ENCODE data around the gene MUSK. TPM values are rescaled to one million over a fixed set of nuclear protein-coding genes. Genes with fewer than 3 reads are reported as not detected.

Gene MUSK
- total and polyA plus RNA-seq, 2 of the 4 experiments (the other 2 are of a cell fraction), result 0.07 to 0.18 TPM

GRCh38 chr9:110712955-110713354 lies 44.4 kb downstream of the MUSK start:
- Histone ChIP-seq H2AK9ac (replicated peaks; ENCODE audit: low read depth, low read length, poor library complexity) (no peak overlapping the region), H3K14ac (replicated peaks; ENCODE audit: low read depth, low read length) (no peak overlapping the region), H3K56ac (ENCODE audit: extremely low read depth, insufficient read depth, low read length) (no peak overlapping the region), H3K9me3 (ENCODE audit: control insufficient read depth, insufficient read depth, low read length) (peaks cover under 1% of the 10 kb centered on the region; the same call in 1 of the 2 replicates), H2BK20ac (ENCODE audit: low read depth, low read length) (no peak overlapping the region), H2AFZ (replicated peaks; ENCODE audit: low read length, poor library complexity) (no peak overlapping the region), H2BK5ac (ENCODE audit: low read depth, low read length, poor library complexity, severe bottlenecking) (no peak overlapping the region), H3K9me1 (ENCODE audit: insufficient read depth, low read length) (no peaks in the 10 kb centered on the region), H4K20me1 (ENCODE audit: insufficient read depth, low read length) (no peaks in the 10 kb centered on the region), H3K4ac (ENCODE audit: low read depth, low read length) (no peak overlapping the region), H2BK15ac (ENCODE audit: low read depth, low read length) (no peak overlapping the region), H3K79me1 (ENCODE audit: low read depth in 1 of 2, low read length in 2 of 2) (no peaks in the 10 kb centered on the region), H3K9ac (ENCODE audit: low read depth, low read length) (no peak overlapping the region), H3K4me3 (ENCODE audit: insufficient read depth, low read depth, low read length) (no peak overlapping the region), H3K4me1 (ENCODE audit: control insufficient read depth, insufficient read depth, low read length) (peaks cover 9% of the 10 kb centered on the region), H3K4me2 (ENCODE audit: low read depth, low read length) (no peak overlapping the region), H3K18ac (ENCODE audit: low read depth, low read length) (peak overlapping the region; percentile 53; the same call in 1 of the 2 replicates), H3K27me3 (ENCODE audit: control insufficient read depth, insufficient read depth, low read length) (no peaks in the 10 kb centered on the region), H4K91ac (ENCODE audit: insufficient read depth, low read depth, low read length) (no peak overlapping the region), H3K23ac (ENCODE audit: low read depth, low read length) (no peak overlapping the region), H4K5ac (ENCODE audit: low read depth, low read length) (peak overlapping the region; percentile 41; the same call in 1 of the 2 replicates), H4K8ac (ENCODE audit: low read depth in 2 of 2, low read length in 2 of 2) (peak overlapping the region in 1 of 2 experiments; percentile 49; a peak in 1 of 4 replicates), H3K27ac (ENCODE audit: insufficient read depth, low read length) (no peak overlapping the region; the same call in 1 of the 2 replicates), H2AK5ac (ENCODE audit: low read depth, low read length) (no peak overlapping the region), H2BK120ac (ENCODE audit: low read depth, low read length) (no peak overlapping the region), H3K36me3 (ENCODE audit: control insufficient read depth, insufficient read depth, low read length) (no peaks in the 10 kb centered on the region)
- ATAC-seq (ENCODE audit: low read depth), result peak; percentile 63
- in situ Hi-C loops (cut with MboI; ENCODE audit: low sequenced_read_pairs), result no loop called here
- dilution Hi-C loops (cut with HindIII; ENCODE audit: low sequenced_read_pairs, unreplicated experiment), result loop anchor here (25.0 kb wide), 1 partner anchor 99 kb away; no protein-coding TSS in a partner anchor
- ChIA-PET POLR2A (ENCODE audit: unreplicated experiment) (no interaction called here), CTCF (no interaction called here)
- peak; percentile 59 for DNase-seq
- intact Hi-C loops (cut with micrococcal nuclease), result no loop called here
- BruUV-seq (replicated peaks), result no TSS peak
- no CpG with 5 or more reads among the region's 1 CpG for WGBS, 2 experiments (ENCODE audit: extremely low coverage in 2 of 2, insufficient read length in 1 of 2)
- no peak for TF ChIP-seq FOS (IDR thresholded peaks at IDR 0.05; ENCODE audit: low read depth, low read length)
- TF ChIP-seq CEBPB (IDR thresholded peaks at IDR 0.05; ENCODE audit: low read depth, low read length), result no peak
- no peak for TF ChIP-seq BHLHE40 (IDR thresholded peaks at IDR 0.05; ENCODE audit: low read depth, low read length)
- TF ChIP-seq ELK1 (IDR thresholded peaks at IDR 0.05; ENCODE audit: borderline replicate concordance, low read depth, low read length), result no peak
- no peak for TF ChIP-seq RCOR1 (IDR thresholded peaks at IDR 0.05; ENCODE audit: insufficient replicate concordance, low read length)
- no peak for TF ChIP-seq CHD1 (IDR thresholded peaks at IDR 0.05; ENCODE audit: low read depth, low read length)
- TF ChIP-seq POLR2A (IDR thresholded peaks at IDR 0.05; ENCODE audit: low read depth, low read length), result no peak
- no peak for TF ChIP-seq MAZ (IDR thresholded peaks at IDR 0.05; ENCODE audit: borderline replicate concordance, low read depth, low read length)
- TF ChIP-seq NFE2L2 (IDR thresholded peaks at IDR 0.05; ENCODE audit: low read depth, low read length), result no peak
- no peak for TF ChIP-seq MAFK (IDR thresholded peaks at IDR 0.05; ENCODE audit: low read depth, low read length)
- TF ChIP-seq, protein P1, sequence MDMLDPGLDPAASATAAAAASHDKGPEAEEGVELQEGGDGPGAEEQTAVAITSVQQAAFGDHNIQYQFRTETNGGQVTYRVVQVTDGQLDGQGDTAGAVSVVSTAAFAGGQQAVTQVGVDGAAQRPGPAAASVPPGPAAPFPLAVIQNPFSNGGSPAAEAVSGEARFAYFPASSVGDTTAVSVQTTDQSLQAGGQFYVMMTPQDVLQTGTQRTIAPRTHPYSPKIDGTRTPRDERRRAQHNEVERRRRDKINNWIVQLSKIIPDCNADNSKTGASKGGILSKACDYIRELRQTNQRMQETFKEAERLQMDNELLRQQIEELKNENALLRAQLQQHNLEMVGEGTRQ (IDR thresholded peaks at IDR 0.05; ENCODE audit: low read depth, low read length), result no peak
- no peak for TF ChIP-seq RFX5 (IDR thresholded peaks at IDR 0.05; ENCODE audit: low read depth, low read length)
- TF ChIP-seq CTCF (conservative IDR thresholded peaks at IDR 0.05; ENCODE audit: low read depth, low read length), result no peak
- no peak for TF ChIP-seq MXI1 (IDR thresholded peaks at IDR 0.05; ENCODE audit: borderline replicate concordance, low read depth, low read length)
- TF ChIP-seq RAD21 (IDR thresholded peaks at IDR 0.05; ENCODE audit: low read length), result no peak
- no peak for TF ChIP-seq SMC3 (IDR thresholded peaks at IDR 0.05; ENCODE audit: low read depth, low read length)

Data from IMR-90 (cell line).